Lower leg skin (tissue), 4 donors: ENCODE results near the gene FBLN2. TPM values are rescaled to one million over a fixed set of nuclear protein-coding genes. Genes with fewer than 3 reads are reported as not detected.

Experiments
- DNase-seq, 2 donors: peaks; one replicate each; pipeline ENCODE4 v3.0.0-alpha.2; 2019; ENCODE audit warnings: low spot score in 2 of 2
- H3K4me3 ChIP-seq: fragments of 200-600 bp; sonication (generic); 2 replicates; pipeline ENCODE4 v1.5.1; 2017; ENCODE audit warnings: mild to moderate bottlenecking, low read depth; ENCODE audit not compliant: poor library complexity, severe bottlenecking
- CTCF ChIP-seq, 3 donors: fragments of 450-650 bp; IDR thresholded peaks; one replicate each; pipeline ENCODE4 v1.5.1; 2016; ENCODE audit warnings: antibody characterized with exemption in 3 of 3, mild to moderate bottlenecking in 3 of 3, moderate library complexity in 2 of 3
- POLR2A ChIP-seq, 2 donors: fragments of 450-650 bp; IDR thresholded peaks; one replicate each; pipeline ENCODE4 v1.6.1; 2016 to 2017; ENCODE audit warnings: antibody characterized with exemption in 2 of 2, mild to moderate bottlenecking in 1 of 2, moderate library complexity in 1 of 2
- WGBS, 2 donors: methylation state at CpG; one replicate each; pipeline ENCODE4 v1.1.5; 2018; 5-methylcytosine and 5-hydroxymethylcytosine counted together
- intact Hi-C: fragments of 100-400 bp; cut with DNase I; formaldehyde crosslinking; loops from one replicate; pipeline ENCODE4 v1.15.0; 2023; ENCODE audit warnings: low total_unique reads
- total RNA-seq, 4 donors: library from RNA; depleted of rRNA; stranded (reverse); fragments of >200 nt; gene quantifications; one replicate each; pipeline ENCODE4 v1.1.0, GENCODE V29; 2016

FBLN2 gene
- total RNA-seq, 4 donors from 2014 or later = 40.1 to 153 (median 64.0) TPM

- WGBS, 2 donors = 85 to 87% methylated on average over 5 of the region's 5 CpGs
- TF ChIP-seq POLR2A (IDR thresholded peaks at IDR 0.05) = no peak
- no peak for TF ChIP-seq CTCF (IDR thresholded peaks at IDR 0.05)
- H3K4me3 ChIP-seq = no peak overlapping the region
- no peak for DNase-seq
- intact Hi-C loops = no loop called here
Observed at GRCh38 chr3:13598201-13598600, 49.3 kb downstream of the FBLN2 start.

- 62 to 66% methylated on average over 10 of the region's 10 CpGs for WGBS, 2 donors
- intact Hi-C loops = no loop called here
- no peak for DNase-seq
Observed at GRCh38 chr3:13598926-13599886, 50.3 kb downstream of the FBLN2 start.

GRCh38 chr3:13599887-13600450 is 51.0 kb downstream of the FBLN2 start:
- TF ChIP-seq POLR2A (IDR thresholded peaks at IDR 0.05) (no peak), CTCF (IDR thresholded peaks at IDR 0.05) (no peak)
- WGBS, 2 donors = 72 to 74% methylated on average over 10 to 11 of the region's 11 CpGs
- intact Hi-C loops = no loop called here
- H3K4me3 ChIP-seq = no peak overlapping the region
- DNase-seq = no peak

More at GRCh38 chr3:13598926-13599886, 50.3 kb downstream of the FBLN2 start:
- no peak overlapping the region for H3K4me3 ChIP-seq
- TF ChIP-seq CTCF (IDR thresholded peaks at IDR 0.05) = no peak
- TF ChIP-seq POLR2A (IDR thresholded peaks at IDR 0.05) = no peak

- intact Hi-C loops = no loop called here
- DNase-seq = no peak
- H3K4me3 ChIP-seq = no peak overlapping the region
- no peak for TF ChIP-seq POLR2A (IDR thresholded peaks at IDR 0.05)
- TF ChIP-seq CTCF (IDR thresholded peaks at IDR 0.05) = no peak
- WGBS, 2 donors = 66 to 67% methylated on average over 9 of the region's 9 CpGs
Observed at GRCh38 chr3:13600950-13601691, 52.2 kb downstream of the FBLN2 start.

- intact Hi-C loops = no loop called here
- DNase-seq = no peak
- no peak for TF ChIP-seq POLR2A (IDR thresholded peaks at IDR 0.05)
- no peak for TF ChIP-seq CTCF (IDR thresholded peaks at IDR 0.05)
- H3K4me3 ChIP-seq = no peak overlapping the region
Observed at GRCh38 chr3:13601692-13602080, 52.8 kb downstream of the FBLN2 start.
